Activated T-cell treated with anti-CD3 and anti-CD28 coated beads for 48 hours (primary cell): ENCODE measurements around the gene SCN4A.

Source experiments
- DNase-seq: peaks from one replicate; pipeline ENCODE4 v3.0.0-alpha.2; 2020; ENCODE audit warnings: low read depth

The SCN4A gene

DNA sequence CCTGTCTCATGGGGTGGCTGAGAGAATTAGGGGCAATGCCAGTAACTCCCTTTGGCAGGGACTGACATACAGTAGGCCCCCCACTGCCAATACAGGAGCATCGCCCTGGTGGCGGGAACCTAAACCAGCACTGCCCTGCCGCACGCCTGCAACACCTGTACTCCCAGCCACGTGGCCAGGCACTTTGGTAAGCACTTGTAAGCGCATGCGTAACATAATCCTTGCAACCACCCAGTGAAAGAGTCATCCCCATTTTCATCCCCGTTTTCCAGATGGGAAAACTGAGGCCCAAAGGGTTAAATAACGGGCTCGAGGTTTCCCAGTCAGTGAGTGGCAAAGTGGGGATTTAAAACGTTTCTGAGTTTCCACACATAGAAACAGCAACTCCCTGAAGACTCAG lies 17.5 kb downstream of the SCN4A start:
- no peak for DNase-seq

DNA sequence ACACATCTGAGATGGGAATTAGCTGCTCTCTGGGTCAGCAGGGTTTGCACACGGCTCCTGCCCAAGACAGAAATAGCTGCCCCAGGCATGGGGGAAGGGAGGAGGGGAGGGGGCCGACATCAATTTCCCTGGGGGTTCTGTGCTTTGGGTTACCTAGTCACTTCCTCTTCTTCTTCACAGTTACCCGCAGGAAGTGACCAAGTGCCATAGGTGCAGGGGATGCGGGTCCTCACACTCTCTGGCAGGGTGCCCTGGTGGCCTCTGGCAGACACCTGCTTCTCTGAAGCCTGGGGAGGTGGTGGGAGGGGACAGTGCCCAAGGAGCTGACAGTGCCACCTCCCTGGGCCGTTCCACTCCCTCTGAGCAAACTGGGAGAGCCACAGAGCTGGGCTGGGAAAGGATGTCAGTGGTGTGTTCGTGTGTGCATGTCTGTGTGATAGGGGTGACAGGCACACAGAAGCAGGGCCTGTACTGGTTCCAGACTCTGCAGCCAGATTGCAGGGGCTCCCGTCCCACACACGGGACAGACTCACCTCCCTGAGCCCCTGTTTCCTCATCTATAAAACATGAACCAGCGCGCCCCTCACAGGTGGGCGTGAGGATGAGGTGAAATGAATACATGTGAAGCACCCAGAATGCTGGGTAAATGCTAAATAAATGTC lies 18.2 kb downstream of the SCN4A start:
- DNase-seq, result no peak

DNA sequence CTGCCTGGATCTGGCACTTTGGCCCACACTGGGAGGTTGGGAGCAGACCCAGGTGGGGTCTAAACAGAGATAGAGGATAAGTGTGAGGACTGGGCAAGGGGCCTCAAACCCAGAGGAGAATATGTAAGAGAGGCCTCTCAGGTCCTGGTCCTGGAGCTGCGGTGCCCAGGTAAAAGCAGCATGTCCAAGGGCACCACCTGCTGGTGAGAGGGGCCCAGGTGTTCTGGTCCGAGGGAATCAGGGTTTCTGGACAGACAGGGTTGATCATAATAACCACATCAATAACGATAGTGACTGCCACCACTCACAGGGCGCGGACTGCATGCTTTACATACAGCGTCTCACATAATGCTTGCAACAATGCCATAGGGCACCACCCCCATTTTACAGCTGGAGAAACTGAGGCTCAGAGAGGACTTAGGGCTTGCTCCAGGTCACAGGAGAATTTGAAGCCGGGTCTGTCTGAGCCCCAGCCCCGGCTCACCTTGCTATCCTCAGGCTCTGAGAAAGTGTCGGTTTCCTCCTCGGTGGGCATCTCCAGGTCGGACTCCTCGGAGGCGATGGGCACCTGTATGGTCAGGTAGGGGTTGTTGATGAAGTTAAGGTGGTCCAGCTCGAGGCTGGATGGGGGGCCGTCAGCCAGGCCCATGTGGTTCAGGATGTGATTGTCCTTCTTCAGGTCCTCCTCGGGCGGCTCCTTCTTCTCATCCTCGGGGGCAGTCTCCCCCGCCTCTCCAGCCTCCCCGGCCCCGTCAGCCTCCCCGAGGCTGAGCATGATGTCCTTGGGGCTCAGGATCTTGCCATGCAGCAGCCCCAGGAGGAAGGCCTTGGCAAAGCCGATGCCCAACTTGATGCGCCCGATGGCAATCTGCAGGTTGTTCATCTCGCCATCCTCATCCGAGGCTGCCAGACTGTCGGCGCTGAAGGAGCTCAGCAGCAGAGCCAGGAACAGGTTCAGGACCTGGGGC lies 21.5 kb downstream of the SCN4A start:
- DNase-seq, result no peak

- no peak for DNase-seq
Observed at GRCh38 chr17:63949576-63950250, 23.0 kb downstream of the SCN4A start.

DNA sequence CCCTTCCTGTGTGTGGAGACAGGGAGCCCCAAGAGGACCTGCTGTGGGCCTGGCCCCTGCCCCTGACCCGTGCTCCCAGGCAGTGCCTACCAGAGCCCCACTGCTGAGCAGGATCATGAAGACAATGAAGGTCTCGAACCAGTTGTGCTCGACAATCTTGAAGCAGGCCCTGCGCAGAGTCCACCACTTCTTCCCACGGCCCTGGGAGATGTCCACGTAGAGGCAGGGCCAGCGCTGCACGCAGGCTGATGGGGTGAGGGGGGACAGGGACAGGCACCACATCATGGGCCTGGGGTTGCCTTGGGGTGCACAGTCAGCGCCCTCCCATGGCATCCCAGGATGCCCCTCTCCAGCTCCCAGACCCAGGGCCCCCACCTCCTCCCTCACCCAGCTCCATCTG lies 24.2 kb downstream of the SCN4A start:
- DNase-seq, result no peak

DNA sequence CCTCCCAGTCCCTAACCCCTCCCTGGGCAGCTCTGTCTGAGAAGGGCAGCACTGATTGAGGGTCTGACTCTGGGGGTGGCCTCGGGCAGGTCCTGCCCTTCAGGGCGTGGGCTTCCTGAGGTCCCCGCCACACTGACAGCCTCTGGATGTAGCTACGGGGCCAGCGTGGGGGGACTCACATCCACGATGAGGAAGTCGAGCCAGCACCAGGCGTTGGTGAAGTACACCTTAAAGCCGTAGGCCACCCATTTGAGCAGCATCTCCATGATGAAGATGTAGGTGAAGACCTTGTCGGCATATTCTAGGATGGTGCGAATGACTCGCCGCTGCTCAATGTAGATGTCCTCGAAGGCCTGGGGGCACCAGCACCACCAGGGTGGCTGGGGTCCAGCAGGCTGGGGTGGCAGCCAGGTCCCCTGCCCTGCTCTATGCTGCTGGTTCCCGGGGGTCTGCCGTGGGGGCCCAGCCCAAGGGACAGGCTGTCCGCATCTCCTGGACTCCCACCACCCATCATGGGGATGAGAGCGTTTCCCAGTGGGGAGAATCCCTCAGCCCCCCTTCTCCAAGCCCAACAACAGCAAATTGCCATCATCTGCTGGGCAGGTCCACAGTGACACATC lies 24.9 kb downstream of the SCN4A start:
- DNase-seq, result no peak

- DNase-seq, result peak; percentile 52
Observed at GRCh38 chr17:63946440-63947363, 26.0 kb downstream of the SCN4A start.

DNA sequence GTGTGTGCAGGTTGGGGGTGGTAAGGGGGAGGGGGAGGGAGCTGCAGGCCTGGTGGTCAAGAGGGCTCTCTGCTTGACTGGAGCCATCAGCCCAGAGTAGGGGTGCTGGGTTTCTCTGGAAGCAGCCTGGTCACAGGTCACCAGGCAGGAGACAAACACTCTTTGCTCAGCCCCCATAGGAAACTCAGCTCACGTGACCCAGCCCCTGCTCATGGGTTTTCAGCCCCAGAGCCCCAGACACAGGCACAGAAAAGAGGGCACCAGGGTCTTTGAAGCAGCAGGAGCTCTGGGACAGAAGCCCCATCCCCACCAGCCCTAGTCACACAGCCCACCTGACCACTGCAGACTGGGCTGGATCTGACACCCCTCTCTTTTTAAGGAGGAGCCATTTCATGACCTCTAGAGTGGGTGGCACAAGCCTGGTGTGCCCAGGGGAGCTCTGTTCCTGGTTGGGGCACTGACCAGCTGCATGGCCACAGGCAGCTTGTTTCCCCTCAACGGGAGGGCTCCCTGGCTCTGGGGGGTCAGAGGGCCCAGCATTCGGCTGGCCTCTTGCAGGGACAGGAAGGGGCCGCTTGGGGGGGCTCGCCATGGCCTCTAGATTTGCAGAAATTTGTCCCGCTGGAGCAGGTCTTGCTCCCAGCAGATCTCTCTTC lies 26.8 kb downstream of the SCN4A start:
- DNase-seq, result no peak

DNA sequence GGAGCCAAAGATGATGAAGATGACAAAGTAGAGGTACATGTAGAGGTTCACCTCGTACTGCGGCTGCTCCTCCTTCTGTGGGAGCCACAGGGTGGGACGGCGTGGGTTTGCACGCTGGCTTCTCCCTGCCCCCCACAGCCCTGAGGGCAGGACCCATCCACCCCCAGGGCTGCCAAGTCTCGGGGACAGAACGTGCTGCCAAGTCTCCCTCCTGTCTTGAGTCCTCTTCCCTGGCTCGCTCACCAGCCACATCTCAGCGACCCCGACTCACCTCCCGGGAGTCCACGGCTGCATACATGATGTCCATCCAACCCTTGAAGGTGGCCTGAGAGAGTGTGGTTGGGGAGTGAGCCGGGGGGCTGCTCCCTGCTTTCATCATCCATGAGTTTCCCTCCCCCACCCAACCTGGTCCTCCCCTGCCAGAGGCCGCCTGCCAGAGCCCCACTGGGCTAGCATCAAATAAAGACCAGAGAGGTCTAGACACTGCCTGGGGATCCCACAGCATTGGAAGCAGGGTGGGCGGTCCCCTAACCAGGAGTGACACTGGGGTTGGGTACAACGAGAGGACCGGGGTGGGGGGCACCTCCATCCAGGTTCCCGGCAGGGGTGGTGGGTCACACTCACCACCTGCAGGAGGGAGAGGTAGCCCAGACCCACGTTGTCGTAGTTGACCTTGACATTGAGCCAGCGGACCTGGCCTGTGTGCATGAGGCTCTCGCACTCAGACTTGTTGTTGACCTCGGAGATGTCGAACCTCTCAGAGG lies 27.8 kb downstream of the SCN4A start:
- no peak for DNase-seq

DNA sequence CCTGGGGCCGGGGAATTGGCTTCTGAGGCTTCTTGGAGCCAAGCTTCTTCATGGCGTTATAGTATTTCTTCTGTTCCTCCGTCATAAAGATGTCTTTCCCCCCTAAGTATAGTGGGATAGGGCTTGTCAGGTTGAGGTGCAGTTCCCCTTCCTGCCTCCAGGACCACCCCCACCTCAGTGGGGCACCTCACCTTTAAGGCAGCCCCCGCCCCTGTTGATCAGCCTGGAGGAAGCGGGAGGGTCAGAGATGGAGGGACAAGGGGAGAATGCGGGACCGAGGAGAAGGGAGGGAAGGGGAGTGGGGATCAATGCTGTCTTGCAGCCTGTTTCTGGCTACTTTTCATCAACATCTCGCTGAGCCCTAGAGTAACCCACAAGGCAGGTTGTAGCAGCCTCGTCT lies 29.0 kb downstream of the SCN4A start:
- no peak for DNase-seq

GRCh38 chr17:63942309-63942985 lies 30.3 kb downstream of the SCN4A start:
- no peak for DNase-seq

DNA sequence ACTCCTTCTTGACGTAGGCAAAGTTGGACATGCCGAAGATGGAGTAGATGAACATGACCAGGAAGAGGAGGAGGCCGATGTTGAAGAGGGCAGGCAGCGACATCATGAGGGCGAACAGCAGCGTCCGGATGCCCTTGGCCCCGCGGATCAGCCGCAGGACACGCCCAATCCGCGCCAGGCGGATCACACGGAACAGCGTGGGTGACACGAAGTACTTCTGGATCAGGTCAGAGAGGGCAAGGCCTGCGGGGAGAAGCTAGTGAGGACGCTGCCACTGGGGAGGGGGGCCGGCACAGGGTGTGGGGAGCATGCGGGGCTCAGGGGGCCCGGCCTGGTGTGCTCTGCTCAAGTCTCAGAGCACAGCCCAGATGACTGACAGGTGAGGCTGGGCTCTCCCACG lies 31.0 kb downstream of the SCN4A start:
- DNase-seq, result no peak

DNA sequence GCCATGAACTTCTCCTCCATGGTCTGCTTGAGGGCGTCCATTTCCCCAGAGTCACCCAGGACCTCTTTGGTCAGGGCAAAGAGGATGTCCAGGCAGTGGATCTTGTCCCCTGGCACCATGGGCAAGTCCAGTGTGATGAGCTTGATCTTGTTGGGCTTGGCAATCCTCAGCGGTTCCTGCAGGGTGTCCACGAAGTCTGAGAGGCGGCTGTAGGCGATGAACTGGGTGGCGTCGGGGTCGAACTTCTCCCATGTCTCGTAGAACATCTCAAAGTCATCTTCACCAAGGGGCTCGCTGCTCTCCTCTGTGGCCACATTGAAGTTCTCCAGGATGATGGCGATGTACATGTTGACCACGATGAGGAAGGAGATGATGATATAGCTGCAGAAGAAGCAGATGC lies 31.6 kb downstream of the SCN4A start:
- no peak for DNase-seq

DNA sequence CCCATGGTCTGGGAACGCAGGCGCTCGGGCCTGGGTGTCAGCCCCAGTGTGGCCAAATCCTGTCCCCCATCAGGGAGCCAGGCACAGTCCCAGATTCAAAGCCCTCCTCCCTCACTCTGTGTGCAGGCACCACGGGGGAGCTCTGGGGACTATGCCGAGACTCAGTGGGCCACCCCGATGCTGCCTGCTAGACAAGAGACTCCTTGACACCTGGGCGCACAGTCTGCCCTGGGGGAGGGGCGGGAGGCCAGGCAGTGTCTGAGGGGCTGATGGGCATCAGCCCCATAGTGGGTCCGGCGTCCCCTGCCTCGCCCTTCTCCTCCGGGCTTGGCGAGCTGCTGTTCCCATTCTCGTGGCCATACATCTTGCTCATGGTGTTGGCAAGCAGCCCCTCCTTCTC lies 32.1 kb downstream of the SCN4A start:
- DNase-seq, result no peak

DNA sequence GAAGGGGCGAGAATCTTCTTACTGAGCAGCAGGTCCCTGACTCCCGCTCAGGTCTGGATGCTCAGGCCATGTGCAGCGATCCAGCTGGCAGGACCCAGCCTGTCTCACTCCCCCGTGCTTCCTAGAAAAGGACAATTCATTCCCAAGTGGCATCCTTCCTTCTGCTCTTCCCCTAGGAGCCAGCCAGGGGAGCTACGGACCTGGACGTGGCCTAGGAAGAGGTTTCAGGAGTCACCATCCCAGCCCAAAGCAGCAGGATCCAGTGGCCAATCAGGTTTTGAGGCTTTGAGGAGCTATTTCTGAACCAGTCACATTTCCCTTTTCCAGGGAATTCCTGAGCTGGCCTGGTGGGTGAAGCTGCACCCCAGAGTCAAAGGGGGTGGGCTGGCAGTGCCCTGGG lies 32.8 kb downstream of the SCN4A start:
- no peak for DNase-seq

DNA sequence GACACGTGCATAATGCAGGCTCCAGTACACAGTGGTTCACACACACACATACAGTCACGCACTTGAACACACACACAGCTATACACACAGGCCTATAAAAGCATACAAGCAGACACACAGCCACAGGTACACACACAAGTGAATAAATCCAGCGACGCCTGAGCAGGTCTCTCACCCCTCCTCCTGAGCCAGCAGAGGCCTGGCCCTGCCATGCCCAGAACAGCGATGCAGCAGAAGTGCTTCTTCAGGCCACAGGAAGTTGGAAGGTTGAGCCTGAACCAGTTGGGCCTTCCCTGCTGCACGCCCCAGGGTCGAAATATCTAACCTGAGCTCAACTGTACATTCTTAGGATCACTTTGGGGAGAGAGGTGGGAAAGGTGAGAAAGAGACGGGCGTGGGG lies 33.3 kb downstream of the SCN4A start:
- no peak for DNase-seq

- DNase-seq, result no peak
Observed at GRCh38 chr17:63937920-63938319, 34.8 kb downstream of the SCN4A start.

GRCh38 chr17:63937319-63937718 lies 35.4 kb downstream of the SCN4A start:
- no peak for DNase-seq
